Ovary (tissue), 3 donors: ENCODE results near the gene HIRA.

Experiments
- EP300 ChIP-seq: sonication (generic); formaldehyde crosslinking; IDR thresholded peaks from one replicate; pipeline ENCODE4 v1.6.1; 2017; ENCODE audit warnings: antibody characterized with exemption
- POLR2A ChIP-seq: fragments of 450-650 bp; IDR thresholded peaks from one replicate; pipeline ENCODE4 v1.6.1; 2017; ENCODE audit warnings: antibody characterized with exemption, mild to moderate bottlenecking, moderate library complexity
- TF ChIP-seq, protein P1 (sequence below), 3 donors: fragments of 450-650 bp in 2 of 3; fragments of 200-600 bp in 1 of 3; IDR thresholded peaks; one replicate each; pipeline versions ENCODE4 v1.5.1 to v1.8.0; 2016 to 2022; ENCODE audit warnings: antibody characterized with exemption in 3 of 3, mild to moderate bottlenecking in 1 of 3
- donor health status: DM: no; HTN: no; CAD: no.

- TF ChIP-seq, protein P1, sequence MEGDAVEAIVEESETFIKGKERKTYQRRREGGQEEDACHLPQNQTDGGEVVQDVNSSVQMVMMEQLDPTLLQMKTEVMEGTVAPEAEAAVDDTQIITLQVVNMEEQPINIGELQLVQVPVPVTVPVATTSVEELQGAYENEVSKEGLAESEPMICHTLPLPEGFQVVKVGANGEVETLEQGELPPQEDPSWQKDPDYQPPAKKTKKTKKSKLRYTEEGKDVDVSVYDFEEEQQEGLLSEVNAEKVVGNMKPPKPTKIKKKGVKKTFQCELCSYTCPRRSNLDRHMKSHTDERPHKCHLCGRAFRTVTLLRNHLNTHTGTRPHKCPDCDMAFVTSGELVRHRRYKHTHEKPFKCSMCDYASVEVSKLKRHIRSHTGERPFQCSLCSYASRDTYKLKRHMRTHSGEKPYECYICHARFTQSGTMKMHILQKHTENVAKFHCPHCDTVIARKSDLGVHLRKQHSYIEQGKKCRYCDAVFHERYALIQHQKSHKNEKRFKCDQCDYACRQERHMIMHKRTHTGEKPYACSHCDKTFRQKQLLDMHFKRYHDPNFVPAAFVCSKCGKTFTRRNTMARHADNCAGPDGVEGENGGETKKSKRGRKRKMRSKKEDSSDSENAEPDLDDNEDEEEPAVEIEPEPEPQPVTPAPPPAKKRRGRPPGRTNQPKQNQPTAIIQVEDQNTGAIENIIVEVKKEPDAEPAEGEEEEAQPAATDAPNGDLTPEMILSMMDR (IDR thresholded peaks at IDR 0.05), result no peak
- TF ChIP-seq EP300, result no peak
- TF ChIP-seq POLR2A, result no peak
These were observed 20.4 kb downstream of the HIRA start for GRCh38 chr22:19410941-19411689.
